Medulla oblongata (tissue), 1 donor: Measurements from ENCODE around the gene ANXA2R.
"Not testable (repeated sequence)": the region's sequence is repeated elsewhere in the genome, so short reads cannot be mapped to it uniquely, and the experiment has no call there.

Experiments used
- DNase-seq: peaks from one replicate; pipeline ENCODE4 v3.0.0-alpha.2; 2015; ENCODE audit errors: extremely low spot score

ANXA2R gene, protein sequence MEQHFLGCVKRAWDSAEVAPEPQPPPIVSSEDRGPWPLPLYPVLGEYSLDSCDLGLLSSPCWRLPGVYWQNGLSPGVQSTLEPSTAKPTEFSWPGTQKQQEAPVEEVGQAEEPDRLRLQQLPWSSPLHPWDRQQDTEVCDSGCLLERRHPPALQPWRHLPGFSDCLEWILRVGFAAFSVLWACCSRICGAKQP

GRCh38 chr5:43040287-43041098 lies at the start of gene ANXA2R:
Gene ANXA2R, minus strand, starts transcription at chr5:43040319. Its CDS starts 273 bp downstream, at chr5:43040046.
- peak; percentile 93 for DNase-seq

DNA sequence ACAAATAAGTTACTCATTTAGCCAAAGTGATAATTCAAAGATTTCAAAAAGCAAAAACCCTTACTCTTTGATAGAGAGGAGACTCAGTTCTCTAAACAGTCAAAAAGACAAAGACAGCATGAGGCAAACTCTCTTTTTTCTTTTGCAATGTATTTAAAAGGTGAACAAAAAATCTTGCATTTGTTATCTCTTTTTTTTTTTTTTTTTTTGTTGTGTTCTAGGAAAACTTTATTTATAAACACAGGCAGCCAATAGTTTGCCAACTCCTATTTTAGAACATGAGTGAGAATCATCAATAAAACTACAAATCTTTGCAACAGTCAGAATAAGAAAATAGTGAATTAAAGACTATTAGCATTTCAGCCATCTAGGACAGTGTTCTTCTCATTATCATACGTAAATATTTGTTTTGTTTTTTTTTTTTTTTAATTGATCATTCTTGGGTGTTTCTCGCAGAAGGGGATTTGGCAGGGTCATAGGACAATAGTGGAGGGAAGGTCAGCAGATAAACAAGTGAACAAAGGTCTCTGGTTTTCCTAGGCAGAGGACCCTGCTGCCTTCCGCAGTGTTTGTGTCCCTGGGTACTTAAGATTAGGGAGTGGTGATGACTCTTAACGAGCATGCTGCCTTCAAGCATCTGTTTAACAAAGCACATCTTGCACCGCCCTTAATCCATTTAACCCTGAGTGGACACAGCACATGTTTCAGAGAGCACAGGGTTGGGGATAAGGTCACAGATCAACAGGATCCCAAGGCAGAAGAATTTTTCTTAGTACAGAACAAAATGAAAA lies 46.2 kb upstream of the ANXA2R start:
- DNase-seq = not testable (repeated sequence)

DNA sequence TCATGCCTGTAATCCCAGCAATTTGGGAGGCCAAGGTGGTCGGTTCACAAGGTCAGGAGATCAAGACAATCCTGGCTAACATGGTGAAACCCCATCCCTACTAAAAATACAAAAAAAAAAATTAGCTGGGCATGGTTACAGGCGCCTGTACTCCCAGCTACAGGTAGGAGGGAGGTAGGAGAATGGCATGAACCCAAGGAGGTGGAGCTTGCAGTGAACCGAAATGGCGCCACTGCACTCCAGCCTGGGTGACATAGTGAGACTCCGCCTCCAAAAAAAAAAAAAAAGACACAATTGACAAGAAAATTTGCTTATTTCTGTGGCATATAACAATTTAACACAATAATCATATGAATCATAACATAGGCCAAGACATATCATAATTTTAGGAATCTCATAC lies 45.3 kb upstream of the ANXA2R start:
- DNase-seq = no peak

DNA sequence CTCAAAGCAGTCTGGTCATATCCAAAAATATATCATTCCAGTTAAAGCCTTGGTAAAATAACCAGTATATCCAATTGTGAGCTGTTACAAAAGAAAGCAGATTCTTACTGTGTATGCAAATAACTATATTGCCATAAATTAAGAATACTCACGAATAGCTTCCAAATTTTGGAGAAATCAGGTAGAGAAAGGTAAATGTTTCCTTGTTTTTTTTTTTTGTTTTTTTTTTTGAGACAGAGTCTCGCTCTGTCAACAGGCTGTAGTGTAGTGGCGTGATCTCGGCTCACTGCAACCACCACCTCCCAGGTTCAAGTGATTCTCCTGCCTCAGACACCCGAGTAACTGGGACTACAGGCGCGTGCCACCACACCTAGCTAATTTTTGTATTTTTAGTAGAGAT lies 44.3 kb upstream of the ANXA2R start:
- DNase-seq = not testable (repeated sequence)

- DNase-seq = not testable (repeated sequence)
Observed at GRCh38 chr5:43081345-43081744, 41.2 kb upstream of the ANXA2R start.

GRCh38 chr5:43078956-43079355 lies 38.8 kb upstream of the ANXA2R start:
- no peak for DNase-seq

- DNase-seq = not testable (repeated sequence)
Observed at GRCh38 chr5:43077446-43078191, 37.5 kb upstream of the ANXA2R start.

GRCh38 chr5:43075319-43076293 lies 35.5 kb upstream of the ANXA2R start:
- no peak for DNase-seq

DNA sequence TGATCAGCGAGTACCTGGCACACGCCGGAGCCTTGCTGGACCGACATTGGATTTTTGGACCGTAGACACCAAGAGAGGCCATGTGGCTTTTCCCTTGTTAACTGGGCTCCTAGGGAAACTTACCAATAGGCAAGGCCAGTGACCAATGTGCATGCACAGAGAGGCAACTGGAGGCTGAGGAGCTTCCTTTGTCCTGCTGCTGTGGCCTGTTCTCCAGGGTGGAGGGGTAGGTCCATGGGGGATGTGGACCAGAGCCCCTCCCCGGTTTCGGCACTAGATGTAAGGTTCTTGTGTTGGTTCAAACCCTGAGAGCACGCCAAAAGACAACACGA lies 34.8 kb upstream of the ANXA2R start:
- DNase-seq = no peak

- DNase-seq = peak; percentile 30
Observed at GRCh38 chr5:43073597-43074546, 33.8 kb upstream of the ANXA2R start.

GRCh38 chr5:43069401-43069720 lies 29.2 kb upstream of the ANXA2R start:
- not testable (repeated sequence) for DNase-seq

DNA sequence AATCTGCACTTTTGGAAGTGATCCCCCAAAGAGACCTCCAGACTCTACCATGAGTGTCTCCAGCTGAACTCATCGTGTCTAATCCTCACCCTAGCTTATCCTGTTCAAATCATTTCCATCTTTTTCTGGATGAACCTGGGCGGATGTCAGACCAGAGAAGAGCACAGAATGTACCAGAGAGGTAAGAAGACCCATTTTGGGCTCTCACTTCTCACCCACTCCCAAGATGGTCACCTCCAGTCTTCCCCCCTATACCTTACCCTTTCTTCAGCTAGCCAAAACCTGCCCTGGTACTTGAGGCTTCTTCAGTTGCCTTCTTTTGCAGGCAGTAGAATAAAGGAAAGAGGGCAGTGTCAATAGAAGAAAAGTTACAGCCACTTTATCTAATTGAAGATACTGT lies 27.9 kb upstream of the ANXA2R start:
- DNase-seq = no peak

DNA sequence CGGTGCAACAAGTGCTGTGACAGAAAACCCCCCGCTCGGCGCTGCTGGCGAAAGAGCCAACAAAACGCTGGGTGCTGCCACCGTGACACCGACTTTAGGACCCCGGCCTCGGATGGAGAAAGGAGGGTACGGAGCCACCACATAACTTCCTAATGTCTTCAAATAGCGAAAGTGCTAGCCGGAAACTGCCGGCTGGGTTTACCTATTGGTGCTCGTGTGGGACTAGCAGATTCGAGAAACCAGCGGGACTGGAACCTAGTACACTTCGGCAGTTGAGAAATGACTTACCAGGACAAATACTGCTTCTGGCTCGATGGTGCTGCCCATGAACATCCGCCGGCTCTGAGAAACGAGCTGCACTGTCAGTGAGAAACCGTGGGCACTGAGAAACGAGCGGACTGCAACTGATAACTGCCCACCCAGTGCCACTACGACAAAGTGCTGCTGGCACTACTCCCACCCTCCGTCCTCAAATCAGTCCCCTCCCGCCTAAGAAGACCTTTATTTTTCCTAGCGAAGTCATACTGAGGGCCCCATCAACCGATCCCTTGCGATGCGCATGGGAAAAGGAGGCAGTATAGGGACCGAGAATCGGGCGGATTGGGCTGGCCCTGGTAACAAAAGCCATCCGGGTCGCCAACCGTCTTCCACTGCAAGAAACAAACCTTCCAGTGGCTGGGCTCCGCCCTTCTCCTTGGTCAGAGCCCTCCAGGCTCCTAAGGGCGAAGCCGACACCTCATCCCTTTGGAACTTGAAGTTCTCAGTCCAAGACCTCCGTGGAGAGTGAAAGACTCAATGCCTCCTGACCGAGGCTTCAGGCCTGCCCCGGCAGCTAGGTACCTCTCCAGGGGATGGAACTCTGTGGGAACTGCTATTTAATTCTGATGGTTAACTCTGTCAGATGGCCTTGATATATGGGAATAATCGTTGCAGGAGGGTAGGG lies 27.0 kb upstream of the ANXA2R start:
- DNase-seq = peak; percentile 97

DNA sequence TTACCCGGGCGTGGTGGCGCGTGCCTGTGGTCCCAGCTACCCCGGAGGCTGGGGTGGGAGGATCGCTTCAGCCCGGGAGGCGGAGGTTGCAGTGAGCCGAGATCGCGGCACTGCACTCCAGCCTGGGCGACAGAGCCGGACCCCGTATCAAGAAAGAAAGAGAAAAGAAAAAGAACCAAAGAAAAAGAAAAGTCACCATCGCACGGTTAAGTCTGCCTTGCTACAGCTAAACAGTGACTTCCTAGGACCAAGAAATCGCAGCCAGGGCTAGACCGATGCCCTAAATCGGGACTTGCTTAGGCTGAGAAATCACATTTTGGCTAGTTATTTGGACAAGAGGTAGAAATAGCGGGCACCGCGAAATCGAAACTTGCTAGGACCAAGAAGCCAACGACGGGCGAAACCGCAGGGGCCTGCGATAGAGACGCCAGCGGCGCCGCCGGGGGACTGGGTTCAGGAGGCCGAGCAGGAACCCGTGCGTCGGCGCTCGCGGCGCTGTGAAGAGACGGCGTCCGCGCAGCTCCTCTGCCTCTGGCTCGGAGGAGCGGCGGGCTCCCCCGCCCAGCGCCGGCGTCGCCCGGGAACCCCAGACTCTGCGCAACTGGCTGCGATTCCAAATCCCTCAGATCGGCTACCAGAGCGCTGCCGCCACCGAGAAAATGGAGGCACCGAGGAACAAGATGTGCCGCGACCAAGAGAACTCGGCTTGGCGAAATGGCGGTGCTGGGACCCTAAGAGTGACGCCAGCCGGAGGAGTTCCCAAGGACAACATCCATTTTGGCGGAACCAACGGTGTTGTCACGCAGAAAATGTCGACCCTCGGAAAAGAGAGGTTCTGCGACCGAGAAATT lies 26.1 kb upstream of the ANXA2R start:
- DNase-seq = peak; percentile 80

DNA sequence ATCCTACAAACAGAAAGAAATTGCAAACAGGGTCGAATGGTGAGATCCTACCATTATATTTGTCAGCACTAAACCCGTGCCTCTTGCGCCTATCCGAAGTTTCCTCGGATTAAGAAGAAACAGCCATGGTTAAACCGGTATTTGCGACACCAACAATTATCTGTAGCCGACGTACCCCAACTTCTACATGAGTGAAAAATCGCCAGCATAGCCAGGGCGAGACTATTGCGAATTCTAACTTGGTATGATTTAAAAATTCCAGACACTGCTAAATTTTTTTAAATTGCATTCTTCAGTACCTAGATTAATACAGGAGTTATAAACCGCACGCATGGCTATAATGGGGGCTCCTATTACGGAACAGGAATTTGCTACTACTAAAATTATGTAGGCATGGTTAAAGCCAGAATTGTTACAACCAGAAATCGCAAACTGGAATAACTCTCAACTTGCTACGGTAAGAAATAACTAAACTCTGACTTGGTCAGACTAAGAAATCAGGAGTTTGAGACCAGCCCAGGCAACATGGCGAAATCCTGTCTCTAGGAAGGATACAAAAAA lies 25.3 kb upstream of the ANXA2R start:
- DNase-seq = peak; percentile 60

GRCh38 chr5:43063721-43064171 lies 23.6 kb upstream of the ANXA2R start:
- DNase-seq = no peak
